HG03039 (cell line): ENCODE data around the gene DNAH6.
"Not testable (repeated sequence)": the region's sequence is repeated elsewhere in the genome, so short reads cannot be mapped to it uniquely, and the experiment has no call there.

Experiments used
- ATAC-seq: cut with Tn5 transposase; IDR thresholded peaks from one replicate; pipeline ENCODE4 v1.9.1; 2021; ENCODE audit warnings: mild to moderate bottlenecking, moderate library complexity; ENCODE audit not compliant: unreplicated experiment

DNAH6 gene, protein sequence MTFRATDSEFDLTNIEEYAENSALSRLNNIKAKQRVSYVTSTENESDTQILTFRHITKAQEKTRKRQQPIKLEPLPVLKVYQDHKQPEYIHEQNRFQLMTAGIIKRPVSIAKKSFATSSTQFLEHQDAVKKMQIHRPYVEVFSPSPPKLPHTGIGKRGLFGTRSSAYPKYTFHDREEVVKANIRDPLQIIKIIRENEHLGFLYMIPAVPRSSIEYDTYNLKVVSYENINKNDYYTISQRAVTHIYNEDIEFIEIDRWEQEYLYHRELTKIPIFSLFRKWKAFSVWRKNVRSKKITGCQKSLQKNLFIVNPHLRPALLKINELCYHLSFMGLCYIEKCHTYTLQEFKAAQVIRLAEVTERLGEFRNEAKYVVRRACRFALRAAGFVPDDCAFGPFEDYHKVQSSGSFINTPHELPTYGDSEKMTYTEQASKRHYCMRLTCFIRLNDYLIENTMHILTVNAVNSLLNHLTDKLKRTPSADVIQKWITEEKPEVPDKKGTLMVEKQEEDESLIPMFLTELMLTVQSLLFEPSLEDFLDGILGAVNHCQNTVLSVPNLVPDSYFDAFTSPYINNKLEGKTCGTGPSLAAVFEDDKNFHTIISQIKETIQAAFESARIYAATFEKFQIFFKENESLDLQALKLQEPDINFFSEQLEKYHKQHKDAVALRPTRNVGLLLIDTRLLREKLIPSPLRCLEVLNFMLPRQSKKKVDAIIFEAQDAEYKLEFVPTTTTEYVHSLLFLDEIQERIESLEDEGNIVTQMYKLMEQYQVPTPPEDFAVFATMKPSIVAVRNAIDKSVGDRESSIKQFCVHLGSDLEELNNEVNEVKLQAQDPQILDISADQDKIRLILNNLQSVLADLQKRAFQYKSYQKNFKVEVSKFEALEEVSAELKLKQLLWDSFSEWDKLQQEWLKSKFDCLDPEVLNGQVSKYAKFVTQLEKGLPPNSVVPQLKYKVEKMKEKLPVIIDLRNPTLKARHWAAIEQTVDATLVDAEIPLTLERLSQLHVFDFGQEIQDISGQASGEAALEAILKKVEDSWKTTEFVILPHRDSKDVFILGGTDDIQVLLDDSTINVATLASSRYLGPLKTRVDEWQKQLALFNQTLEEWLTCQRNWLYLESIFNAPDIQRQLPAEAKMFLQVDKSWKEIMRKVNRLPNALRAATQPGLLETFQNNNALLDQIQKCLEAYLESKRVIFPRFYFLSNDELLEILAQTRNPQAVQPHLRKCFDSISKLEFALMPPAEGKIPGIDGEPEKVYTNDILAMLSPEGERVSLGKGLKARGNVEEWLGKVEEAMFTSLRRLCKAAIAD (N-terminal part only)

DNA sequence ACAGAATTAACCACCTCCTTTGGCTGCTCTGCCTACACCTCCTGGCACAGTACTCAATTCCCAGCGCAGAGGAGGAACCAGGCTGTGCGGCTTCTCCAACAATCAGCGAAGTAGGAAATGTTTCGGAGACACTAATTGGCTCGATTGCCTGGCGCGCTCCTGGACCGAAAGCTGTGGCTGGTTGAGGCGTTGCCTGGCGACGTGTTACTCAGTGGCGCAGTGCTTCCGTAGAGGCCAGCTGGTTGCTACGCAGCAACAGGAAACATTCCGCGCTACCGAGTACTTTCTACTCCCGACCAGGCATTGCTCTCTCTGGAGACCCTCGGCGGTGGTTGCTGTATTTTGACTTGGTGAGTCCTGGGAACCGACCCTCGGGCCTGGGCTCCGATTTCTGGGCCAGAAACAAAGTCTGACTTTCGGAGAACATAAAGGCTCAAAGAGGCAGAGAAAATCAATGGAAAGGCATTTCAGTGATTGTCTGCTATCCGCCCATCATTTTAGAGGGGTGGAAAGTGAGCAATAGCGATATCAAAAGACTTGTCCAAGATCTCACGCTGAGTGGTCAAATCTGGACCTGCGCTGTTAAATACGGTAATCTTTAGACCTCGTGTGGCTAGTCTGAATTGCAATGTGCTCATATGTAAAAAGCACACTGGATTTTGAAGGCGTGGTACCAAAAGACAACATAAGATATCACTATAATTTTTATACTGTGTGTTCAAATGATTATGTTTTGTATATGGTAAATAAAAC is at the start of gene DNAH6:
Gene DNAH6 (plus strand): TSS at position 265 of the 753 bp plus-strand sequence. CDS start 1,329 bp downstream, outside the sequence.
- ATAC-seq = peak; percentile 98

DNA sequence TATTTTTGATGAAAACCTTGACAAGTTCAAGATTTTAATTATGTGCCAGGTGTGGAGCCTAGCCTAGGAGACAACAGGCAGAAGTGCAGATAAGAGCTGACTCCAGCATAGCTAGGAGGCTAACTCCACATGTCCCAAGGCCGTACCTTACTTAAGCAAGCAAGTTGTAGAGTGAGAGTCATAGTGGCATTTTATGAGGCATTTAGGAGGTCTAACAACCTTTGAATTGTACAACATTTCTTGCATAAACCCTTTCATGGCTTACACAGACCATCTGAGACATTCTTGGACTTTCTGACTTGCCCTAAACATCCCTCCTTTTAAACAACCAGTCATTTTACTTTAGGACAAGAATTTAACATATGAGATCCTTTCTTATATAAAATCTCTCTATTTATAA is 48.9 kb upstream of the DNAH6 start:
- no peak for ATAC-seq

DNA sequence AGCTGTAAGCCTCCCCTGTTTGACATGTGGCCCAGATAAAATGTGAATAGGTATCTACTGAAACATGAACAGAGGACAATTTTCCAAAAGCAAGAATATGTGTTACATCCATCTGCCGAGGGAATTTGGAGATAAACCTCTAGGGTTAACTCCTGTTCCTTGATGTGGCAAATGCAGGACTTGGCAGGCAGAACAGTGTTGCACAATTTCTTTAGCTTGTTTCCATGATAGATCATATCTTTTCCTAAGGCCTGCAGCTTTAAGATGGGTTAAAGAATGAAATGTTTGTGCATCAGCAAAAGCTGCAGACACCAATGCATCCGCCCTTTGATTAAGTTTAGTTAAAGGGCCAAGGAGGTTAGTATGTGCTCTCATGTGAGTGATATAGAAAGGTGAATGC is 43.9 kb upstream of the DNAH6 start:
- not testable (repeated sequence) for ATAC-seq

DNA sequence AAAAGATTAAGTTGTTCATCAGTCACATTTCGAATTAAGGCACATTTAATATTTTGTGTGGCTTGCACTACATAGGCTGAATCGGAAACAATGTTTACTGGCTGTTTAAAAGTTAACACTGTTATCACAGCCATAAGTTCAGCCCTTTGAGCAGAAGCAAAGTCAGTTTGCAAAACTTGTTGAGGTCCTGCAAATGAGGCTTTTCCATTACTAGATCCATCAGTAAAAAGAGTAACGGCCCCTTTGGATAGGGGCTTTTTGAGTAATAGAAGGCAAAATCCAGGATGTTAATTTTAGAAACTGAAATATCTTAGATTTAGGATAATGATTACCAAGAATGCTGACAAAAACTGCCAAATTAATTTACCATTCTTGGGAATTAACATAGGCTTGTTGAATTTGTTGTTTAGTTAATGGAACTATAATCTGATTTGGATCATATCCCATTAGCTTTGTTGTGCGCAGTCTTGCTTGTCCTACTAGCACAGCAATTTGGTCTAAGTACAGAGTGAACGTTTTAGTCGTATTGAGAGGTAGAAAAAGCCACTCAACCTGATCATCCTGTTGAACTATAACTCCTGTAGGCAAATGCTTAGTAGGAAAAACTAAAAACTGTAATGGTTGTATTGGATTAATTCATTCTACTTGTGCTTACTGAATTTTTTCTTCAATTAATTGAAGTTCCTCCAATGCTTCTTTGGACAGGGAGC is 43.3 kb upstream of the DNAH6 start:
- ATAC-seq = no peak

DNA sequence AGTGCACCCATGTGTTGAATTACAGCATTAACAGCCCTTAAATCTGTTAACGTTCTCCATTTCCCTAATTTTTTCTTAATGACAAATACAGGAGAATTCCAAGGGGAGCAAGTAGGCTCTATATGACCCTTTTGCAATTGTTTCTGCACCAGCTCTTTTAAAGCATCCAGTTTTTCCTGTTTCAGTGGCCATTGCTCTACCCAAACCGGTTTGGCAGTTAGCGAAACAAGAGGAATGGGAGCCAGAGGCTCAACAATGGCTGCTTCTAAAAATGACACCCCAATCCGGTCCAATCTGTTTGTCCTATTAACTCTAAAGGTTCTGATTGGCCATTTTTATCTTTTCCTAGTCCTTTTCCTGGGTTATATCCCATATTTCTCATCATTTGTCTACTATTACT is 42.1 kb upstream of the DNAH6 start:
- no peak for ATAC-seq

DNA sequence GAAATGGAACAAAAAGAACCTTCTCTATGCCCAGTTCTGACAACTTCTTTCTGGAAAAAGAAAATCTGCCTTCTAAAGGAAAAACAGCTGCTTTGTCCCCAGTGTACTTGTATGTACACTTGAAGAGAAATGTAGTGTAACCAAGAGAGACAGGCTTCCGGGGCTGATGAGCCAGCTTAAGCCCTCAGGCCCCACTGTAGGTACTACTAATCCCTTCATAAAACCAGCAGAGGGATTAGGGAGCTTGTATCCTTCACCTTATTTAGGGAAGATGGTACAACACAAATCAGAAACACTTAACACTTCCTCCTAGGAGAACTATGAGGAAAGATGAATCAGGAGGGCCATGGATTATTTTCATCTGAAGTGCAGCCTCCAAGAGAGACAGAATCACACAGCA is 38.4 kb upstream of the DNAH6 start:
- no peak for ATAC-seq

DNA sequence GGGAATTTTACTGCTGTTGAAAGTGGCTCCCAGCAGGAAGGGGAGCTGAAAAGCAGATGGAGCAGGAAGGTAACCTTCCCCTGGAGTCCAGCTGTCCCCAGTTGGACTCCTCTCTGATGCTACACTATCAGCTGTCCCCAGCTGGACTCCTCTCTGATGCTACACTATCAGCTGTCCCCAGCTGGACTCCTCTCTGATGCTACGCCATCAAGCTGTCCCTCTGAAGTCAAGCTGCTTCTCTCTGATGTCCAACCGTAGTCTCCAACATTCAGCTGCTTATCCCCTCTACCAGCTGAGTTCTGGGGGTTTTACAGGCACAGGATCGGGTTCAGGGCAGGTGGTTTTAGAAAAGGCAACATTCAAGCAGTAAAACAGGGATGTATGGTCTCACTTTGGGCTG is 37.4 kb upstream of the DNAH6 start:
- ATAC-seq = no peak

DNA sequence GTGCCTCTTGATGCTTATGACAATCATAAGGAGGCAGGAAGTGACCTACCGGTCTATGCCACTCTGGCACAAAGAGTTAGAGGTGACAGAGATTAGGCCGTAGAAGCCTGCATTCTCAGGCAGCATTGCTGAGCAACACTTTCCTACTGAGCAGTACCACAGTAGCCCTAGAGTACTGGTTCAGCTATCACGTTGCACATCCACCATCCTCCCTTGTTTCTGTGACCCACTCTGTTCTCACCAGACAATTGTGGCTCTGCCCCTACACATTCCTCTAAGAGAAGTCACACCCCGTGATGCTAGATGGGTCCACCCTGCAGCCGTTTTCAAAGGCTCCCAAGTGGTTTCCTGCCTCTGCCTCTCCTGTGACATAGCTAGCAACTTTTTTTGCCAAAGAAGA is 34.6 kb upstream of the DNAH6 start:
- ATAC-seq = no peak

DNA sequence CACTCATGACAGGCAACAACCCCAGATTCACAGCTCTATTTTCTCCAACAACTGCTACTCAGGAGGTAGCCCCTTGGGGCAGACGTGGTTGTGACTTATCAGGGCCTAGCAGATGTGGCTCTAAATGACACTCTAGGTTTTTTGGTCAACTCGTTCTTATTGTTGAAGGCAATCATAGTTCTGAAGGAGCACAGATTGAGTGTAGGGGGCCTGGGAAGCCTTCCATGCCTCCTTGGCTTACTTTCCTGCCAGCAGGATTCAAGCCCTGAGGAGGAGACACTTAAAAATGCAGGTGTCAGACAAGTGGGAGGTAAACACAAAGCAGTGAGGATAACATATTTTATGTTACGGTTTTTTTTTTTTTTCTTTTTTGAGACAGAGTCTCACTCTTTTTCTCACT is 33.7 kb upstream of the DNAH6 start:
- no peak for ATAC-seq

DNA sequence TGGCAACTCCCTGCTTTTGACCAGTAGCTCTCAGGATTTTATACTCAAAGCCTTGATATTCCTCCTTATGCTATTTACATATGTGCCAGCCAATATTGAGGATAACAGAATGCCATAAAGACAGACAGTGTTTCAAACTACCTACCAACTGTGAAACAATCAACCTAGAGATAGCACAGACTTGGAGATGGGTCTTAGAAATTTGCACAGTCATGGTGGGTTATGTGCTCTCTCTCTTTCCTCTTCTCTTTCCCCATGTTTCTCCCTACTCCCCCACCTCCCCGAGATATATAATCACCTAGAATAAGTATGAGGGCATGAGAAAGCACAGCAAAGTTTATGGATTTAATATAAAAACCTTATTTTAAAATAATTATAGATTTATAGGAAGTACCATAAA is 33.0 kb upstream of the DNAH6 start:
- no peak for ATAC-seq

DNA sequence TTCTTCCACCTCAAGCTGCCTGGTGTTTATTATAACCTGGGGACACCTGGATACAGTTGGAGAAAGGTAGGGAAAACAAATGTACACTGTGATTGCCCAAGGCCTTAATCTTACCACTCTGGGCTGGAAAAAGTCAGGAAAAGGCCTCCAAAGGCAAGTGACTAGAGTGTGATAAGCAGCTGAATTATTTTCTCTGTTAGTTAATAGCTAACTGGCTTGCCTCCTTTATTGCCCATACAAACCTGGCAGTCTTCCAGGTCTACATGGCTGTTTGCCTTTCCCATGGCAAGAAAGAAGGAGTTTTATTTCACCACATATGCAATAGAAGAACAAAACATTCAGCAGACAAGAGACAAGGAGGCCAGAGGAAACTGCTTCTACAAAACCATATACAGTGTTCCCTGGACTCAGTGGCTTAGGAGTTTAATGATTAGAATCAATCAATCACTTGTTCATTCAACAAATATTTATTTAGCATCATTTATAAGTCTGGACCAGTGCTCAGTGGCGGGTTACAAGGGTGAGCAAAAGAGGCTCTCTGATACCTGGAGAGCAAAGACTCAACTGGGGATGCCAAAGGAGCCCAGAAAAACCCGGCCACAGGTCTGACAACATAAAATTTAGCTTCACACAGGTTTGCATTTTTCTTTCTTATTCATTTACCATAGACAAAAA is 29.7 kb upstream of the DNAH6 start:
- ATAC-seq = no peak

DNA sequence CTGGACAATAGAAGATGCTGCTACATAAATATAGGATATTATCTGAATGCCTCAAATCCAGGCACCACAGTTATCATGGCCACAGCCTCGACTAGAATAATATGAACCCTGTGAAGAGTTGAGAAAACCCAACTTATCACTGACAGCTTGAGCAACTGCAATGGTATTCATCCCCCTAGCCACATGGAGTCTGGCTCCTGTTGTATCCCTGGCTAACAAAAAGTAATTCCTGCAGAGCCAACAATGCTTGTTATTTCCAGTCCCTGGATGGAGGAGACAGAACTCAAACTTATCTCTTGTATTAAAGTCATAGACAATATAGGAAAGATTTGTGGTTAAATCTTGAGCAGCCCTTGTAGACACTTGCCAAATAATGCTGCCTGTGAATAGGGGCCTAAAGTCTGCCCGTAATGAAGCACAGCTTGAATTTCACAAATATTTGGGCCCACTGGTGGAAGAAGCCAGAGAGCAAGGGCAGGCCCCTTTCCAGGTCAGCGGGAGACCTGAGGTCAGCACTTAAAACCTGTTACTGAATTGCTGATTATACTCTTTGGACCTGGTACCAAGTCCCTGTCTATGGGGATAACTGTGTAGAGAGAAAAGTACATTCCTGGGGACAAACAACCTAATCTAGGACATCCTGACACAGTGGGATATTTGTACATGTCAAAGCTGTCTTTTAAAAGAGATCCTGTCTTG is 28.9 kb upstream of the DNAH6 start:
- no peak for ATAC-seq

DNA sequence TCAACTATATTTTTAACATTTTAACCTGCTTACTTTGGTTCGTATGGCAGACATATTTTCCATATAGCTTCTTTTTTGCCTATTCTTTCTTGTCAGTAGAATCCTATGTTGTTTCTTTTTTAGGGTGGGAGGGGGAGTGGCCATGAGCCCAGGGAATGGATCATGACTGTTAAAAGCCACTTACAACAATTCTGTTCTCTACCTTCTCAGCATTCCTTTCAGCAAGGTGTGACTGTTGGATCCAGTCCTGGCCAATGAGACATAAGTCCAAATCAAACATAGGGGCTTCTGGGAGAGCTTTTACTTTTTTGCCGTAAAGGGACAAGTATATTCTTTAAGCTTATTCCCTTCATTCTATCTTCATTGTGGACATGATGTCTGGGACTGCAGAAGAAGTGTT is 25.0 kb upstream of the DNAH6 start:
- ATAC-seq = no peak

DNA sequence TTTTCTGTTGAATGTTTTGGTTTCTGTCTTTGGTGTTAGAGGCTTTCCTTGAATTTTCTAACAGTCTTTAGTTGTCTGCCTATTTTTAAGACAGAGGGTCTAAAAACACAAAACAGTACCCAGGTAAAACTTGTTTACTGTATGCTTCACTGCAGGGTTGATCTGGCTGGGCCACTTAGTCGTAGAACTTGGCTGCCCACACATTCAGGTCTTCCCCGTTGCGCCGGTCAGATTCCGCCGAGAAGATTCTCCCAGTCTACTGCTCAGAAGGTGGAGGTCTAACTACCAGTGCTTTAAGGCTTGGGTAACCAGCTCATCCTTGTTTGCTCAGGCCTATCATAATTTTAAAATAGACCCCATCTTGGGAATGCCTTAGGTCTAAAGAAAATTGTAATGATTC is 24.6 kb upstream of the DNAH6 start:
- ATAC-seq = no peak

DNA sequence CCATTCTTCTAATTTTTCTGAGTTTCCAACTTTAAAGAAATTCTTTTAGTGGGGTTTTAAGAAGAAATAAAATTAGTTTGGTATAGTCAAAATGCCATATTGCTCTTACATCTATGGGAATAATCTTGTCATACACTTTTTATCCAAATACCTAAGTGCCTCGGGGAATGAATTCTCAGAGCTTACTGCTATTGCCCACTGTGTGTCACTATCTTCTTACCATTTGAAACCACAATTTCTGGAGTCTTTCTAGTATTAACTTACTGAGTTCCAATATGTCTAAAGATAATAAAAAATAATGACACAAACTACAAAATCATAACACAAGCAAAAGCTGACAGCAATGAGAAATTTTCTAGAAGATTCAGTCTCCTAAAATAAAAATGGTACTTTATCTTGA is 23.7 kb upstream of the DNAH6 start:
- ATAC-seq = no peak

DNA sequence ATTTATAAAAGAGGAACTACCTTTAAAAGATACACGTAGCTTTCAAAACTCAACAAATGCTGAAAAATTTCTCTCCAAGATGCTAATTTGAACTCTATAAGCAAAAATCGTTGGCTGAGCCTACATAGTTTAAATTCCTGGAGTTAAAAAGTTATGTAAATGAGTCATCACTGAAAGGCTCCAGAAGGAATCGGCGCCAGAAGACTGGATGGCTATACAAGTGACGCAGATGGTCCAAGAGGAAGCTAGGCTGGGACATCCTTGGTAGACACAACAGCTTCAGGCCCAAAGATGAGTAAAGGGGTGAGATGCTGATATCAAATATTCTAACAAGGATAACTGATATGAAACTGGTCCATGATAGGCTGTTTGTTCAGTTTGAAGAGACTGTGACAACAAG is 22.8 kb upstream of the DNAH6 start:
- ATAC-seq = no peak

DNA sequence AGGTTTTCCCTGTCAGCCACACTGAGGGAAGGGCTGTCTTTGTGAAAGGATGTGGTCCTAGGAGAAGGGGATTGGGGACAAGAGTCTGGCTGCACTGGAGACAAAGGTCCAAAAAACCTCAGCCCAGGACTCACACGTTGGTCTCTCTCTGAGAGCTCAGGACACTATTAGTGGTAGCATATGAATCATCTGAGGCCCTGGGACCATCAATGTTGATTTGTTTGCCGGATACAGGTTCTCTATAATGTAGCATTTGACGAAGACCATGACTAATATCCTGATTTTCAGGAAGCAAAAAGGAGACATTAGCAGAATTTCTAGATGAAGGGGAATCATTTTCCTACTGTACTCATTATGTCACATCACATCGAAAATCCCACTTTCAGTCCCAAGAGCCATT is 22.2 kb upstream of the DNAH6 start:
- ATAC-seq = no peak

DNA sequence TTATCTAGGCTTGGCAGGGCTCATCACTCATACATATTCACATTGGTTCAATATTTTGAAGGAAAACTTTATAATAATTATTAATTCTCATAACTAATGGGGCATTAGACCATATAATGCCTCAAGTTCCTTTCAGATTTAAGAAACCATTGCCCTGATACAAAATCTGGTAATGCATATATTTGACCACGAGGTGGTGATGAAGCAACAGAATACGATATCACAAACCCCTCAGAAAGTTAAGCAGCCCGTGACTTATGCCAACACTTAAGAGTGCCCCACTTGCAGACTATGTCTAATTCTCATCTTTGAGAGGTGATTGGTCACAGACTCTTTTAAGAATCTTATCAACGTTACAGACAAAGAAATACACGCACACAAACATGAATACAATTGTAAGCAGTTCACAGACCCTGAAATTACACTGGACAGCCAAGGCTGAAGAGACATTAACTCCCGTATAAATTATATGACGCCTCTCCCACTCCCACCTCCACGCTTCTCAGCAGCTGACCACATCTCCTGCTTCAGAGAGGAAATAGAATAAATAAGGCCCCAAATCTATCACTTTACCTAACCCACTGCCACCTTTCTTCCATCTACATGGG is 20.7 kb upstream of the DNAH6 start:
- ATAC-seq = peak; percentile 83
